GM12878 (cell line): ENCODE data around the gene ACSM5. TPM values are rescaled to one million over a fixed set of nuclear protein-coding genes. Genes with fewer than 3 reads are reported as not detected.

ENCODE experiments used
- ATAC-seq: fragments of 200-7000 bp; cut with Tn5 transposase; 3 replicates; pipeline ENCODE4 v1.9.1; 2020; ENCODE audit warnings: mild to moderate bottlenecking, moderate library complexity
- BruUV-seq: library from RNA; stranded (reverse); fragments of 400-500 nt; replicated peaks from 2 replicates; lab custom pipeline; 2021; lab: Mats Ljungman, UMichigan
- CTCF ChIA-PET: fragments of 300-600 bp; sonication (Branson Sonifier 250); formaldehyde crosslinking; extraction: SDS; loops from one replicate; lab custom pipeline; 2021; ENCODE audit warnings: inconsistent platforms; lab: Yijun Ruan, JAX
- POLR2A ChIA-PET: fragments of 350-600 bp; formaldehyde crosslinking; extraction: SDS; loops from one replicate; lab custom pipeline; 2021; ENCODE audit warnings: inconsistent platforms; lab: Charles Lee
- RAD21 ChIA-PET: fragments of 300-600 bp; sonication (Branson Sonifier 250); formaldehyde crosslinking; loops from one replicate; lab custom pipeline; 2023; ENCODE audit warnings: antibody characterized with exemption; ENCODE audit not compliant: unreplicated experiment; lab: Charles Lee
- SMC1A ChIA-PET: fragments of 300-600 bp; sonication (Branson Sonifier 250); formaldehyde crosslinking; loops from one replicate; lab custom pipeline; 2023; ENCODE audit not compliant: unreplicated experiment, uncharacterized antibody; lab: Charles Lee
- DNase-seq: peaks from one replicate; pipeline ENCODE4 v3.0.0-alpha.2; 2011; ENCODE audit warnings: low read depth, low spot score
- FAIRE-seq: peaks from 3 replicates; lab custom pipeline; 2011; peaks lifted over from hg19 to GRCh38; lab: Jason Lieb, UNC
- H2AFZ ChIP-seq: 2 replicates; pipeline ENCODE4 v1.6.0; 2011; ENCODE audit warnings: low read depth, low read length, control low read depth; ENCODE audit not compliant: control insufficient read depth
- H3K27ac ChIP-seq: 2 replicates; pipeline ENCODE4 v1.5.1; 2011; ENCODE audit warnings: control low read depth; ENCODE audit not compliant: control insufficient read depth, insufficient read depth
- H3K27me3 ChIP-seq, 2 experiments: replicated peaks in 1 of 2; 2 replicates each; pipeline versions ENCODE4 v1.6.0 to v1.6.1; 2011; ENCODE audit warnings: low read length in 1 of 2; ENCODE audit not compliant: control insufficient read depth in 2 of 2, insufficient read depth in 2 of 2
- H3K36me3 ChIP-seq, 2 experiments: 2 replicates each; pipeline ENCODE4 v1.5.1; 2011; ENCODE audit warnings: low read length in 1 of 2; ENCODE audit not compliant: control insufficient read depth in 2 of 2, insufficient read depth in 2 of 2
- H3K4me1 ChIP-seq: 2 replicates; pipeline ENCODE4 v1.6.1; 2011; ENCODE audit warnings: mild to moderate bottlenecking, low read length, moderate library complexity, mixed read lengths; ENCODE audit not compliant: control insufficient read depth, insufficient read depth
- H3K4me2 ChIP-seq: 2 replicates; pipeline ENCODE4 v1.6.0; 2011; ENCODE audit warnings: control low read depth; ENCODE audit not compliant: control insufficient read depth, insufficient read depth
- H3K4me3 ChIP-seq: fragments of 200-600 bp; sonication (generic); 2 replicates; pipeline ENCODE4 v1.5.1; 2016
- H3K79me2 ChIP-seq: 2 replicates; pipeline ENCODE4 v1.6.0; 2011; ENCODE audit warnings: low read length; ENCODE audit not compliant: control insufficient read depth, insufficient read depth
- H3K9ac ChIP-seq: 2 replicates; pipeline ENCODE4 v1.8.0; 2011; ENCODE audit warnings: low read length, control low read depth, mixed read lengths; ENCODE audit not compliant: control insufficient read depth, insufficient read depth
- H3K9me3 ChIP-seq: replicated peaks from 3 replicates; pipeline ENCODE4 v1.5.1; 2011; ENCODE audit warnings: mild to moderate bottlenecking, low read length; ENCODE audit not compliant: control insufficient read depth, insufficient read depth
- H4K20me1 ChIP-seq: 2 replicates; pipeline ENCODE4 v1.6.0; 2011; ENCODE audit not compliant: control insufficient read depth, insufficient read depth
- ASH2L ChIP-seq: fragments of 300-600, 200-600 bp; sonication (generic); IDR thresholded peaks from 2 replicates; pipeline ENCODE4 v1.6.1; 2017; ENCODE audit warnings: low read depth, mild to moderate bottlenecking, borderline replicate concordance
- CBX5 ChIP-seq: sonication (generic); IDR thresholded peaks from 2 replicates; pipeline ENCODE4 v1.6.1; 2016; ENCODE audit warnings: low read depth, moderate library complexity, mild to moderate bottlenecking, inconsistent platforms
- EGR1 ChIP-seq, 2 experiments: IDR thresholded peaks; 1 replicate in 1 of 2; 2 replicates in 1 of 2; pipeline ENCODE4 v1.6.1; 2011 to 2012; ENCODE audit warnings: low read depth in 2 of 2, low read length in 2 of 2, borderline replicate concordance in 1 of 2, mild to moderate bottlenecking in 1 of 2, moderate library complexity in 1 of 2
- IRF4 ChIP-seq: IDR thresholded peaks from 2 replicates; pipeline ENCODE4 v1.6.1; 2011; ENCODE audit warnings: low read depth, low read length
- IRF5 ChIP-seq: fragments of 450-650 bp; IDR thresholded peaks from 2 replicates; pipeline ENCODE4 v1.6.1; 2017; ENCODE audit warnings: borderline replicate concordance
- JUND ChIP-seq: IDR thresholded peaks from 2 replicates; pipeline ENCODE4 v1.6.1; 2012; ENCODE audit warnings: low read depth, mild to moderate bottlenecking, low read length, improper control_type of control experiment, moderate library complexity
- MEF2A ChIP-seq: IDR thresholded peaks from 2 replicates; pipeline ENCODE4 v1.6.1; 2011; ENCODE audit warnings: low read depth, mild to moderate bottlenecking, low read length, moderate library complexity; ENCODE audit not compliant: insufficient read depth
- NFIC ChIP-seq: IDR thresholded peaks from 2 replicates; pipeline ENCODE4 v1.6.1; 2012; ENCODE audit warnings: low read depth, mild to moderate bottlenecking, inconsistent platforms, low read length, moderate library complexity
- NRF1 ChIP-seq: conservative IDR thresholded peaks from 2 replicates; pipeline ENCODE4 v1.6.1; 2011; ENCODE audit warnings: mild to moderate bottlenecking, low read depth, low read length, improper control_type of control experiment
- POU2F2 ChIP-seq: IDR thresholded peaks from 3 replicates; pipeline ENCODE4 v1.6.1; 2011; ENCODE audit warnings: low read depth, mild to moderate bottlenecking, low read length, borderline replicate concordance
- RELB ChIP-seq: fragments of 450-650 bp; IDR thresholded peaks from 2 replicates; pipeline ENCODE4 v1.6.1; 2017; ENCODE audit warnings: low read depth, mild to moderate bottlenecking, moderate library complexity
- SREBF2 ChIP-seq: IDR thresholded peaks from 2 replicates; pipeline ENCODE4 v1.6.1; 2012; ENCODE audit warnings: mild to moderate bottlenecking, low read length
- WRNIP1 ChIP-seq: IDR thresholded peaks from 2 replicates; pipeline ENCODE4 v1.6.1; 2011; ENCODE audit warnings: low read depth, low read length, improper control_type of control experiment, borderline replicate concordance
- ZBED1 ChIP-seq: IDR thresholded peaks from 2 replicates; pipeline ENCODE4 v1.6.1; 2016; ENCODE audit warnings: borderline replicate concordance
- ZNF687 ChIP-seq: fragments of 450-650 bp; IDR thresholded peaks from 2 replicates; pipeline ENCODE4 v1.6.1; 2017; ENCODE audit warnings: mild to moderate bottlenecking, moderate library complexity
- WGBS: methylation state at CpG from one replicate; pipeline ENCODE4 v1.1.6; 2016; ENCODE audit warnings: low lambda C conversion rate; ENCODE audit not compliant: insufficient replicate concordance, insufficient coverage; ENCODE audit errors: missing lambda C conversion rate; 5-methylcytosine and 5-hydroxymethylcytosine counted together
- in situ Hi-C: fragments of 300-500 bp; cut with MboI; formaldehyde crosslinking; loops from 9 replicates; pipeline ENCODE4 v1.14.3; 2018; ENCODE audit warnings: mixed read lengths
- intact Hi-C: fragments of 100-400 bp; cut with micrococcal nuclease; formaldehyde crosslinking; loops from one replicate; pipeline ENCODE4 v1.14.2; 2022; ENCODE audit not compliant: unreplicated experiment
- polyA plus RNA-seq, 11 experiments: library from polyadenylated mRNA; depleted of rRNA in 4 of 11; unstranded in 6 of 11; stranded (reverse) in 5 of 11; fragments of >200 nt; fragmentation: Nextera tagmentation in 4 of 11; fragmentation: Illumina TruSeq in 1 of 11; extraction: Ambion mirVana in 4 of 11; extraction: Trizol in 1 of 11; gene quantifications; 1 replicate in 1 of 11; 2 replicates in 10 of 11; pipeline versions ENCODE4 v1.2.1 to v1.2.3, GENCODE V29; 2011 to 2016; ENCODE audit warnings: inconsistent platforms in 2 of 11, missing spikeins in 2 of 11, low read depth in 1 of 11
- total RNA-seq, 4 experiments: library from RNA; depleted of rRNA in 3 of 4; stranded (reverse); fragments of >200 nt in 3 of 4; fragmentation: Illumina TruSeq in 1 of 4; extraction: Trizol in 1 of 4; gene quantifications; 2 replicates each; pipeline versions ENCODE4 v1.2.1 to v1.2.3, GENCODE V29; 2013 to 2021
- TF ChIP-seq, protein P1 (sequence below): IDR thresholded peaks from 2 replicates; pipeline ENCODE4 v1.6.1; 2011; ENCODE audit warnings: borderline replicate concordance, low read depth, mild to moderate bottlenecking, moderate library complexity, mixed read lengths, low read length; ENCODE audit not compliant: insufficient read depth; ENCODE audit errors: extremely low read length

ACSM5 gene
- total and polyA plus RNA-seq, 10 of the 15 experiments (the other 5 are each of a cell fraction or from before 2014, with no cell fraction given) = 0.07 to 0.54 (median 0.26) TPM; not detected in 3

DNA sequence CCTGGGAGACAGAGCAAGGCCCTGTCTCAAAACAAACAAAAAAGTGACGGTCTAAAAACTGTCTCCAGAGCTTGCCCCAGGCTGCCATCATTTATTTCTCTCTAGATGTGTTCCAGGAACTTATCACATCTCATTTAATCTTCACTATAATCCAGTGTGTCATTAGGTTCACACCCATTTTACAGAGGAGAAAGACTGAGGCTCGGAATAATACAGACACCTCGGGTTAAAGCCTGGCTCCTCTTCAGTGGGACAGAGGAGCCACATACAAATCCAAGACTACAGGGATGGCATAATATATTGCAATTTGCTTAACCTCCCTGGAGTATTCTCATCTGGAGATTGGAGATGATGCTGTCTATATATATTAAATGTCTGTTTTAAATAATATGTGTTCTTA is 10.7 kb upstream of the ACSM5 start (continued):
- no peak for TF ChIP-seq CBX5

- H3K4me3 ChIP-seq = no peak overlapping the region
- no peak overlapping the region for H3K27ac ChIP-seq
- no peak for FAIRE-seq
- H4K20me1 ChIP-seq = no peaks in the 10 kb centered on the region
- ATAC-seq = no peak
- no peaks in the 10 kb centered on the region; a peak in 1 of 4 replicates for H3K27me3 ChIP-seq
- WGBS = 31% methylated on average over 7 of the region's 7 CpGs
- no peaks in the 10 kb centered on the region for H3K4me1 ChIP-seq
- CTCF ChIA-PET = interaction anchor here (3.8 kb wide), 1 partner anchor 14 kb away, joined by 15 read pairs; no protein-coding TSS in a partner anchor
- SMC1A ChIA-PET = no interaction called here
- intact Hi-C loops = no loop called here
- no peak overlapping the region for H3K4me2 ChIP-seq
- H3K79me2 ChIP-seq = no peaks in the 10 kb centered on the region
- no peak overlapping the region for H2AFZ ChIP-seq
- DNase-seq = no peak
- no peaks in the 10 kb centered on the region for H3K36me3 ChIP-seq
- no peaks in the 10 kb centered on the region for H3K9me3 ChIP-seq
- in situ Hi-C loops = no loop called here
- POLR2A ChIA-PET = no interaction called here
- H3K9ac ChIP-seq = no peak overlapping the region
- no TSS peak for BruUV-seq
- RAD21 ChIA-PET = no interaction called here
- TF ChIP-seq SREBF2 = no peak
- TF ChIP-seq JUND = no peak
- TF ChIP-seq, protein P1, sequence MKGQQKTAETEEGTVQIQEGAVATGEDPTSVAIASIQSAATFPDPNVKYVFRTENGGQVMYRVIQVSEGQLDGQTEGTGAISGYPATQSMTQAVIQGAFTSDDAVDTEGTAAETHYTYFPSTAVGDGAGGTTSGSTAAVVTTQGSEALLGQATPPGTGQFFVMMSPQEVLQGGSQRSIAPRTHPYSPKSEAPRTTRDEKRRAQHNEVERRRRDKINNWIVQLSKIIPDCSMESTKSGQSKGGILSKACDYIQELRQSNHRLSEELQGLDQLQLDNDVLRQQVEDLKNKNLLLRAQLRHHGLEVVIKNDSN = no peak
- TF ChIP-seq IRF4 = no peak
- TF ChIP-seq POU2F2 = no peak
- TF ChIP-seq ZBED1 = no peak
- no peak for TF ChIP-seq RELB
- TF ChIP-seq NFIC = no peak
- no peak for TF ChIP-seq WRNIP1
- no peak for TF ChIP-seq MEF2A
- no peak for TF ChIP-seq ZNF687
- no peak for TF ChIP-seq IRF5
- no peak for TF ChIP-seq ASH2L
- no peak for TF ChIP-seq NRF1
- TF ChIP-seq EGR1 (IDR thresholded peaks at IDR 0.05; ENCODE audit: borderline replicate concordance in 1 of 2, low read depth in 2 of 2, low read length in 2 of 2) = no peak
Observed at GRCh38 chr16:20399185-20399584, 10.1 kb upstream of the ACSM5 start.
